SK-N-SH treated with all-trans-retinoic acid at 6 μM for 48 hours (cell line): ENCODE data around the gene SYPL1.

Experiments
- ARNTL ChIP-seq: fragments of 450-650 bp; formaldehyde crosslinking; IDR thresholded peaks from 2 replicates; pipeline ENCODE4 v1.5.0; 2020; ENCODE audit warnings: low read depth, mild to moderate bottlenecking, moderate library complexity, borderline replicate concordance
- CSDC2 ChIP-seq: fragments of 250-450 bp; sonication (Bioruptor Pico); IDR thresholded peaks from 2 replicates; pipeline ENCODE4 v1.5.0; 2020; ENCODE audit warnings: mild to moderate bottlenecking, moderate library complexity
- TOX ChIP-seq: fragments of 250-450 bp; sonication (Bioruptor Pico); IDR thresholded peaks from 2 replicates; pipeline ENCODE4 v1.8.0; 2021; ENCODE audit warnings: mild to moderate bottlenecking, moderate library complexity, borderline replicate concordance
- ZNF565 ChIP-seq: fragments of 450-650 bp; formaldehyde crosslinking; conservative IDR thresholded peaks from 2 replicates; pipeline ENCODE4 v1.5.0; 2020; ENCODE audit warnings: low read depth, mild to moderate bottlenecking, moderate library complexity
- ZNF70 ChIP-seq: fragments of 450-650 bp; formaldehyde crosslinking; IDR thresholded peaks from 2 replicates; pipeline ENCODE4 v1.5.0; 2020; ENCODE audit warnings: mild to moderate bottlenecking, moderate library complexity
- ZNF8 ChIP-seq: fragments of 450-650 bp; formaldehyde crosslinking; IDR thresholded peaks from 2 replicates; pipeline ENCODE4 v1.5.0; 2020; ENCODE audit warnings: mild to moderate bottlenecking, moderate library complexity

- TF ChIP-seq CSDC2 (no peak), ARNTL (CRISPR knock-in tag) (no peak), TOX (CRISPR knock-in tag) (no peak), ZNF565 (no peak), ZNF8 (no peak), ZNF70 (CRISPR knock-in tag) (no peak)
These were observed 42.5 kb downstream of the SYPL1 start for GRCh38 chr7:106069471-106070200.
